B cell (primary cell): ENCODE data around the gene ADAM23. TPM values are rescaled to one million over a fixed set of nuclear protein-coding genes. Genes with fewer than 3 reads are reported as not detected.

Experiments
- ATAC-seq: fragments of 200-7000 bp; cut with Tn5 transposase; one replicate; pipeline ENCODE4 v1.10.0; 2021; ENCODE audit warnings: low read depth, mild to moderate bottlenecking, moderate number of reproducible peaks, moderate library complexity
- CTCF ChIA-PET: fragments of 350-600 bp; sonication (Branson Sonifier 250); formaldehyde crosslinking; loops from one replicate; lab custom pipeline; 2021; ENCODE audit warnings: antibody characterized with exemption, inconsistent platforms; lab: Charles Lee
- POLR2A ChIA-PET: fragments of 350-600 bp; sonication (Branson Sonifier 250); formaldehyde crosslinking; loops from one replicate; lab custom pipeline; 2021; ENCODE audit warnings: antibody characterized with exemption; lab: Charles Lee
- DNase-seq: peaks from one replicate; pipeline ENCODE4 v3.0.0; 2013
- H2AFZ ChIP-seq: 2 replicates; pipeline ENCODE4 v1.6.1; 2012; ENCODE audit warnings: mild to moderate bottlenecking, low read depth, low read length; ENCODE audit not compliant: insufficient read depth, poor library complexity, severe bottlenecking
- H3K27ac ChIP-seq, 2 donors: 1 replicate in 1 of 2; 2 replicates in 1 of 2; pipeline ENCODE4 v1.5.1; 2012 to 2013; ENCODE audit warnings: low read length in 2 of 2, mild to moderate bottlenecking in 2 of 2, moderate library complexity in 1 of 2
- H3K27me3 ChIP-seq, 4 experiments: fragments of 200-600 bp in 1 of 4; sonication (generic) in 1 of 4; replicated peaks in 1 of 4; 1 replicate in 2 of 4; 2 replicates in 2 of 4; pipeline versions ENCODE4 v1.6.1 to v1.7.0; 2013 to 2016; ENCODE audit warnings: low read length in 3 of 4, mild to moderate bottlenecking in 2 of 4, mixed read lengths in 1 of 4, moderate library complexity in 1 of 4; ENCODE audit not compliant: insufficient read depth in 4 of 4, control insufficient read depth in 3 of 4; ENCODE audit errors: control extremely low read depth in 1 of 4
- H3K36me3 ChIP-seq, 2 experiments: replicated peaks in 1 of 2; 1 replicate in 1 of 2; 2 replicates in 1 of 2; pipeline versions ENCODE4 v1.6.1 to v1.7.1; 2013; ENCODE audit warnings: low read length in 1 of 2; ENCODE audit not compliant: insufficient read depth in 2 of 2, control insufficient read depth in 1 of 2; ENCODE audit errors: control extremely low read depth in 1 of 2, extremely low read depth in 1 of 2
- H3K4me1 ChIP-seq, 2 donors: fragments of 200-600 bp in 1 of 2; sonication (generic) in 1 of 2; 1 replicate in 1 of 2; 2 replicates in 1 of 2; pipeline versions ENCODE4 v1.5.1 to v1.6.1; 2013 to 2017; ENCODE audit warnings: low read length in 2 of 2; ENCODE audit not compliant: control insufficient read depth in 2 of 2, insufficient read depth in 2 of 2
- H3K4me2 ChIP-seq: replicated peaks from 2 replicates; pipeline ENCODE3; 2012; ENCODE audit warnings: mild to moderate bottlenecking, low read depth, low read length; ENCODE audit not compliant: poor library complexity, severe bottlenecking
- H3K4me3 ChIP-seq, 5 experiments: fragments of 200-600 bp in 1 of 5; sonication (generic) in 1 of 5; 1 replicate in 3 of 5; 2 replicates in 2 of 5; pipeline versions ENCODE4 v1.5.1 to v1.7.0; 2011 to 2016; ENCODE audit warnings: low read length in 4 of 5, mild to moderate bottlenecking in 4 of 5, low read depth in 2 of 5, control low read depth in 1 of 5, moderate library complexity in 1 of 5; ENCODE audit not compliant: insufficient read depth in 1 of 5; ENCODE audit errors: control extremely low read depth in 1 of 5, extremely low read depth in 1 of 5
- H3K79me2 ChIP-seq: fragments of 200-600 bp; sonication (generic); one replicate; pipeline ENCODE4 v1.6.0; 2016; ENCODE audit warnings: low read length; ENCODE audit not compliant: control insufficient read depth, insufficient read depth
- H3K9ac ChIP-seq: fragments of 200-600 bp; sonication (generic); 2 replicates; pipeline ENCODE4 v1.6.1; 2017; ENCODE audit warnings: mild to moderate bottlenecking, low read length, moderate library complexity
- H3K9me3 ChIP-seq, 3 donors: one replicate each; pipeline versions ENCODE4 v1.6.1 to v1.7.1; 2013; ENCODE audit warnings: low read length in 2 of 3; ENCODE audit not compliant: control insufficient read depth in 2 of 3, insufficient read depth in 1 of 3; ENCODE audit errors: control extremely low read depth in 1 of 3
- H4K20me1 ChIP-seq: 2 replicates; pipeline ENCODE4 v1.6.0; 2012; ENCODE audit warnings: mild to moderate bottlenecking, low read length; ENCODE audit not compliant: insufficient read depth, control insufficient read depth, poor library complexity, severe bottlenecking
- H3K27ac Mint-ChIP-seq: one replicate; pipeline ENCODE4 v1.8.0; 2021; ENCODE audit warnings: mixed read lengths
- H3K27me3 Mint-ChIP-seq: one replicate; pipeline ENCODE4 v1.8.0; 2021; ENCODE audit warnings: mixed read lengths
- H3K4me1 Mint-ChIP-seq: one replicate; pipeline ENCODE4 v1.8.0; 2021; ENCODE audit warnings: mixed read lengths
- H3K4me3 Mint-ChIP-seq: one replicate; pipeline ENCODE4 v1.8.0; 2021; ENCODE audit warnings: mixed read lengths
- H3K9me3 Mint-ChIP-seq: one replicate; pipeline ENCODE4 v1.8.0; 2022; ENCODE audit warnings: mixed read lengths; ENCODE audit not compliant: insufficient read depth
- EZH2 ChIP-seq: IDR thresholded peaks from 2 replicates; pipeline ENCODE4 v1.6.1; 2012; ENCODE audit warnings: borderline replicate concordance, low read depth, mild to moderate bottlenecking, moderate library complexity, low read length; ENCODE audit not compliant: insufficient read depth, poor library complexity, severe bottlenecking
- WGBS: methylation state at CpG from one replicate; pipeline ENCODE4 v1.1.5; 2013; ENCODE audit warnings: missing lambda C conversion rate; ENCODE audit not compliant: insufficient coverage; 5-methylcytosine and 5-hydroxymethylcytosine counted together
- intact Hi-C: fragments of 100-400 bp; cut with micrococcal nuclease; formaldehyde crosslinking; loops from one replicate; pipeline ENCODE4 v1.10.0; 2022
- polyA plus RNA-seq: library from polyadenylated mRNA; depleted of rRNA; stranded (reverse); fragments of >200 nt; gene quantifications from 2 replicates; pipeline ENCODE4 v1.2.3, GENCODE V29; 2012
- total RNA-seq, 2 donors: library from RNA; stranded (reverse); fragments of 120-200 nt in 1 of 2; gene quantifications; 1 replicate in 1 of 2; 2 replicates in 1 of 2; pipeline versions ENCODE4 v1.2.3 to v1.2.4, GENCODE V29; 2013 to 2022
- TF ChIP-seq, protein P1 (sequence below): fragments of 200-600 bp; IDR thresholded peaks from one replicate; pipeline ENCODE4 v1.8.0; 2022; ENCODE audit warnings: antibody characterized with exemption, mild to moderate bottlenecking

Gene ADAM23
- total and polyA plus RNA-seq, 2 donors (not counting 1 experiment from before 2014, with no cell fraction given): 0.78 to 1.7 TPM

DNA sequence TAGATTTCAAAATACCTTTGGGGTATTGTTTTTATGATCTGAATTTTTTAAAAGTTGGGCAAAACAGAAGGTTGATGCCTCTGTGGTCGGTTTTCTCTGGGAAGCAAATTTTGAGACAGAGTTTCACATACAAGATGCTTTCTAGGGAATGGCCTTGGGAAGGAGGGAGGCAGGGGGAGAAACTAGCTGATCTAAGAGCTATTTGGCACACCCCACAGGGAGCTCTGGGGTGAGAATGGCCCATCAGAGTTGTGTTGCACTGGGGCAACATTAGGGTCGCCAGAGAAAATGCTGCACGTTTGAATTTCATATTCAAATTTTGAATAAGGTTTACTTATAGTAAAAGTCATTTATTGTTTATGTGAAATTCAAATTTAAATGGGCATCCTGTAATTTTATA lies 11.9 kb upstream of the ADAM23 start:
- H4K20me1 ChIP-seq: no peaks in the 10 kb centered on the region
- DNase-seq (no peak), ATAC-seq (no peak)
- no peaks in the 10 kb centered on the region for H3K4me1 ChIP-seq
- 89% methylated on average over 1 of the region's 3 CpGs for WGBS
- no peak overlapping the region for H3K9ac ChIP-seq
- no peak overlapping the region for H3K4me3 Mint-ChIP-seq
- no peak overlapping the region for H3K27ac ChIP-seq
- ChIA-PET POLR2A (no interaction called here), CTCF (no interaction called here)
- no peak overlapping the region for H3K4me2 ChIP-seq
- H3K36me3 ChIP-seq: no peaks in the 10 kb centered on the region
- H3K9me3 ChIP-seq: no peaks in the 10 kb centered on the region
- no peak overlapping the region for H3K4me3 ChIP-seq
- no peak overlapping the region for H2AFZ ChIP-seq
- intact Hi-C loops: no loop called here
- peaks cover 0 to 6% (median 1%) of the 10 kb centered on the region in 4 experiments for H3K27me3 ChIP-seq
- H3K27ac Mint-ChIP-seq: no peak overlapping the region
- no peaks in the 10 kb centered on the region for H3K79me2 ChIP-seq
- H3K4me1 Mint-ChIP-seq: no peaks in the 10 kb centered on the region
- TF ChIP-seq, protein P1, sequence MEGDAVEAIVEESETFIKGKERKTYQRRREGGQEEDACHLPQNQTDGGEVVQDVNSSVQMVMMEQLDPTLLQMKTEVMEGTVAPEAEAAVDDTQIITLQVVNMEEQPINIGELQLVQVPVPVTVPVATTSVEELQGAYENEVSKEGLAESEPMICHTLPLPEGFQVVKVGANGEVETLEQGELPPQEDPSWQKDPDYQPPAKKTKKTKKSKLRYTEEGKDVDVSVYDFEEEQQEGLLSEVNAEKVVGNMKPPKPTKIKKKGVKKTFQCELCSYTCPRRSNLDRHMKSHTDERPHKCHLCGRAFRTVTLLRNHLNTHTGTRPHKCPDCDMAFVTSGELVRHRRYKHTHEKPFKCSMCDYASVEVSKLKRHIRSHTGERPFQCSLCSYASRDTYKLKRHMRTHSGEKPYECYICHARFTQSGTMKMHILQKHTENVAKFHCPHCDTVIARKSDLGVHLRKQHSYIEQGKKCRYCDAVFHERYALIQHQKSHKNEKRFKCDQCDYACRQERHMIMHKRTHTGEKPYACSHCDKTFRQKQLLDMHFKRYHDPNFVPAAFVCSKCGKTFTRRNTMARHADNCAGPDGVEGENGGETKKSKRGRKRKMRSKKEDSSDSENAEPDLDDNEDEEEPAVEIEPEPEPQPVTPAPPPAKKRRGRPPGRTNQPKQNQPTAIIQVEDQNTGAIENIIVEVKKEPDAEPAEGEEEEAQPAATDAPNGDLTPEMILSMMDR: no peak
- no peak for TF ChIP-seq EZH2
- H3K9me3 Mint-ChIP-seq: no peaks in the 10 kb centered on the region
- H3K27me3 Mint-ChIP-seq: peaks cover 35% of the 10 kb centered on the region

DNA sequence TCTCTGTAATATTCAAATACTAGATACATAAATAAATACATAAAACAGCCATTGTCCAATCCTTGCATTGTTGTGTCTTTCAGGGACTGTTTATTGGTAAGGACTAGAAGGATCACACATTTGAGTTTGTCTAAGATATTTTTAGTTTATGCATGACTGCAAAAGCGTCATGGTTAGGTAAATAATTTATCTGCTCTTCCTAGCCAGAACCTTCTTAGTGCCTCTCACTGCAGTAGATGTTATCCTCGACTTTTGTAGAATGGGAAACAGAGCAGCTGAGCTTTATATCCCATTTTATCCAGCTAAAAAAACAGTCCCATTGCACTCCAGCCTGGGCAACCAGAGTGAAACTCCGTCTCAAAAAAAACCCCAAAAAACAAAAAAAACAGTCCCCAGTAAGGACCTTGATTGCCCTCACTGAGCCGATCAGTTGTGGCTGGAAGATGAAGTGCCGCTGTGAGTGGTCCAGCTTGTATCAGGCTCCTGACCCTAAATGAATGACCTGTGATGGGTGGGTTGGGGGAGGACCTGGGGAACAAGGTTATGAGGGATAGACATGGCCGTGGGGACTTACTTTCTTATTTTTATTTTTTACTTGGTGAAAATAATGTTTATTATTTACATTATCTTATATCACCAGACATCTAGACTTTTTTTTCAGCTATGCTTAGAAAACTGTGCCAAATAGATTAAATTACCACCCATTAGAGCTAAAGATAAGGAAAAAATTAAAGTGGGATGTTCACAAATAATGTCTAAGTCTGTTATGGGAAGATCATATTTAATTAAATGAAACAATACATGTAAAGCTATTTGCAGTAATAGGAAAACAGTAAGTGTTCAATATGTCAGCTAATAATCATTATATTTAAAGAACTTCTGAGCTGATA lies 10.9 kb upstream of the ADAM23 start:
- Histone ChIP-seq H2AFZ (no peak overlapping the region), H3K36me3 (no peaks in the 10 kb centered on the region), H3K4me3 (no peak overlapping the region), H3K9ac (no peak overlapping the region), H3K27ac (no peak overlapping the region), H3K9me3 (no peaks in the 10 kb centered on the region), H4K20me1 (no peaks in the 10 kb centered on the region), H3K4me1 (no peaks in the 10 kb centered on the region), H3K4me2 (no peak overlapping the region), H3K79me2 (no peaks in the 10 kb centered on the region), H3K27me3 (peaks cover 0 to 6% (median 1%) of the 10 kb centered on the region in 4 experiments)
- no peak for DNase-seq
- Mint-ChIP-seq H3K27ac (no peak overlapping the region), H3K27me3 (peaks cover 34% of the 10 kb centered on the region), H3K4me1 (no peaks in the 10 kb centered on the region), H3K4me3 (no peak overlapping the region), H3K9me3 (no peaks in the 10 kb centered on the region)
- CTCF ChIA-PET: no interaction called here
- 100% methylated on average over 2 of the region's 6 CpGs for WGBS
- ATAC-seq: no peak
- POLR2A ChIA-PET: no interaction called here
- intact Hi-C loops: no loop called here
- TF ChIP-seq EZH2: no peak
- TF ChIP-seq, protein P1: no peak
